HG02610 (cell line): ENCODE results near the gene TCHH.
"Not testable (repeated sequence)": the region's sequence is repeated elsewhere in the genome, so short reads cannot be mapped to it uniquely, and the experiment has no call there.

Source experiments
- ATAC-seq: cut with Tn5 transposase; IDR thresholded peaks from one replicate; pipeline ENCODE4 v1.9.1; 2021; ENCODE audit warnings: mild to moderate bottlenecking, moderate library complexity; ENCODE audit not compliant: unreplicated experiment

TCHH gene

DNA sequence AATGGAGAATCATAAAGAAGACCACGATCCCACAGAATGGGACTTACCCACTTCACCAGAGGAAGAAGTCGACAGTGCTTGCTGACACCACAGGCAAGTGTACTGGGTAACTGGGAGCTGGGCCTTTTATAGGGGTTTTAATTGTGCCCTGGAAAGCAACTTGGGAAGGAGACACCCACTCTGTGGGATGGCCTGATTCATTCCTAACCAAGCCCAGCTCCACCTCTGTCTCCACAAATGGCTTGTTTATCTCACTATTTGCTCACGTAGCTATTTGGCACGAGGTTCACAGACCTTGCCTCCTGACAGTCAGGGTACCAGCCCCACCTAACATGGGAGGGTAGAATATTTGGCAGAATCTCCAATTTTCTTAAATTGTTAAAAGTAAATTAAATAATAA is at the start of gene TCHH:
TSS of gene TCHH (minus strand) at position 101 of the 400 bp plus-strand sequence. CDS start 1,364 bp downstream, outside the sequence.
- no peak for ATAC-seq

DNA sequence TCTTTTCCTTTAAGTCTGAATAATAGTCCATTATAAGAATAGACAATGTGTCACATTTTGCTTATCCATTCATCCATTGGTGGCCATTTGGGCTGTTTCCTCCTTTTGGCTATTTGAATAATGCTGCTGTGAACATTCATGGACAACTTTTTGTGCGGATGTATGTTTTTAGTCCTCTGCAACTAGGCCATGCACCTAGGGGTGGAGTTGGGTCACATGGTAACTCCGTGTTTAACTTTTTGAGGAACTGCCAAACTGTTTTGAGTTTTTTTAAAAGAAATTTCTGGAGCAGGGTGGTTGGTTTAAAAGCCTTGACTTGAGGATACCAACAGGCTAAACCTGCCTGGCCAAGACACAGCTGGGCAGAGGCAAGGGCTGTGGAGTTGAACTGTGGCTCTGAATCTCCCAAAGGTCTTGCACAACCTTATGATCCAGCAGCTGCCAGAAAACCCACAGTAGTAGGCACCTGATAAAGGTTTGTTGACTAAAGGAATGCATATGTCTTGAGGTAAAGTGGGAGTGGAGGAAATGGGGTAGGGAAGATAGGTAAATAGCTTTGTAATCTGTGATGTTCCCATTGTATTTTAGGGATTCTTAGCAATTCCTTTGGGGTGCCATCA is 49.4 kb upstream of the TCHH start:
- ATAC-seq: no peak

DNA sequence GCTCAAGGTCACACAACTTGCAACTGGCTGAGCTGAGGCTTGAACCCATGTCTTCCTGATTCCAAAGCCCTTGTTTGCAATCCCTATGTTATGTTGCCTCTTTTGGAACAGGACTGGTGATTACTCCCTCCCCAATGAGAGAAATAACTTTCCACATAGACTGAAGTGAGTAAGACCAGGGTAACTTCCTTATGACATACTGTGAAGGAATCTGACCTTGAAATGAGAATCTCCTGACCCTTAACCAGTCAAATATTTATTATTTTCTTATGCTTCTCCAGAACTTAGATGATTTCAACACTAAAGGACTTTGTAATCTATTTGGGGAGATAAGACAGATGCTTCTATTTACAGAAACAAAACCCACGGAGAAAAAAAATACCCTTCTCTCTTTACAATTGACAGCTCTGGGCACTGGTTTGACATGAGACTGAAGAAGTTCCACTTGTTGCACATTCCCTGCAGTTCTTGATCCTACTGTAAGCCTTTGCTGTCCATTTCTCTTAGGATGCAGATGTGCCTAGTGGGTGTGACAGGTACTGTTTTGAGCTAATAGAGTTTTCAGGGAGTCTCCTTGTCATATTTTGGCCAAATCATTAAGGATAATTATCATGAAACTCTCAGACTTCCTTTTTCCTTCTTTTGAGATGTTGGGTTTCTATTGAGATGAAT is 47.7 kb upstream of the TCHH start:
- no peak for ATAC-seq

- ATAC-seq: no peak
These were observed 45.3 kb upstream of the TCHH start for GRCh38 chr1:152160576-152160975.

DNA sequence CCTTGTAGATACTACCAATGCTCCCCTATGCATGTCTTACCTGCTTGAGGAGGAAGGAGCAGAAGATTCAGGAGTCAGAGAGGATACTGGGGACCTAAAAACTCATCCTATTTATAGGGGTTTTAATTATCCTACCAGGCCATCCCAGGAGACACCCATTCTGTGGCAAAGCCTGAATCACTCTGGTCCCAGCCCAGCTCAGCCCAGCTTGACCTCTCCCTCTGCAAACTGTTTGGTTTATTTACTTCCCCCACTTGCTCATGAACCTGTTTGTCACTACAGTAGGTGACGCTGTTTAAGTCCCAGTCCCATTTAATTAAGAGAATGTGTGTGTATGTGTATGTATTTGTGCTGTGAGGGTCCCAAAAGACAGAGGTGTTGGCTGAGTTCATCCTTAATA is 43.9 kb upstream of the TCHH start, which contains the start of gene RPTN:
TSS of gene RPTN (minus strand) at position 85 of the 400 bp plus-strand sequence. CDS start 1,339 bp downstream, outside the sequence.
- ATAC-seq: no peak

DNA sequence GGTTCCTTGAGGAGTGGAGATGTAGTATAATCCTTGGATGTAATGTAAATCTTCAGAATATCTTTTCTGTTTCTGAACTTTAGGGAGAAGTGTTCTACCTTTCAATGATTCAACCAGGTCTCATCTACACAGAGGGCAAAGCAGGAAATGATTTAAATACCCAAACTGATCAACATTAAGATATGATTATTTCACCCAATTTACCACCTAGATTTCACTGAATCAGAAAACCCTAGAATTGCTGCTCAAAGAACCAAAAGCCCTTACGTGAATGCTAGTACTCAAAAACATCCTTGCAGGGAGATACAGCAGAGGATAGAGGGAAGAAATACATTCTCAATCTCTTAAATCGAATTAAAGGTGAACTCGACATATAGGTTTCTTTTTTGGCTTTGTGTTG is 38.8 kb upstream of the TCHH start:
- no peak for ATAC-seq

DNA sequence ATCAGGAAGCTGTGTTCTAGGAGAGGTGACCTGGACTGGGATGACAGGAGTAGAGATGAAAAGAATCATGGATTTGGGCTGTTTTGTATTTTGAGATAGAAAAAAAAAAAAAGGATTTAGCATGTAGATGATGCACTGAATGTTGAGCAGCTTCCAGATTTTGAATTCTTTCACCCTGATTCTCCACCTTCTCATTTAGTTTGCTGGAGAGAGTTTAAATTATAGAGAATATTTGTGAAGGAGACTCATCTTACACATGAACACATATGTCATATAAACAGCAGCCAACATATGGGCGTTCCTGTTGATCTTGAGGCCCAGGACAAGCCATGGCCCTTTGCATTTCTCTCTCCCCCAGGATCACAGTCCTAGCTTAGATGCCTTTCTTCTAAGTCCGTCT is 36.4 kb upstream of the TCHH start:
- ATAC-seq: no peak

- ATAC-seq: no peak
These were observed 33.7 kb upstream of the TCHH start for GRCh38 chr1:152148981-152149380.

DNA sequence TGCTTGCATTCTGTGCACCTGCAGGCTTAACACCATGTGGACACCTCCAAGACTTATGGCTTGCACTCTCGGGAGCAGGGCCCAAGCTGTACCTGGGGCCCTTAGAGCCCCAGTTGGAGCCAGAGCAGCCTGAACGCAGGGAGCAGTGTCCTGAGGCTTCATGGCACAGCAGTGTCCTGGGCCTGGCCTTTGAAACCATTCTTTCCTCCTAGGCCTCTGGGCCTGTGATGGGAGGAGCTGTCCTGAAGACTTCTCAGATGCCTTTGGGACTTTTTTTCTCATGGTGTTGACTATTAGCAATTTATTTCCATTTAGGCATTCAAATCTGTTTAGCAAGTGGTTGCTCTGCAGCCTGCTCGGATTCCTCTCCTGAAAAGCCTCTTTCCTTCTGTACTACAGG is 32.8 kb upstream of the TCHH start:
- no peak for ATAC-seq

DNA sequence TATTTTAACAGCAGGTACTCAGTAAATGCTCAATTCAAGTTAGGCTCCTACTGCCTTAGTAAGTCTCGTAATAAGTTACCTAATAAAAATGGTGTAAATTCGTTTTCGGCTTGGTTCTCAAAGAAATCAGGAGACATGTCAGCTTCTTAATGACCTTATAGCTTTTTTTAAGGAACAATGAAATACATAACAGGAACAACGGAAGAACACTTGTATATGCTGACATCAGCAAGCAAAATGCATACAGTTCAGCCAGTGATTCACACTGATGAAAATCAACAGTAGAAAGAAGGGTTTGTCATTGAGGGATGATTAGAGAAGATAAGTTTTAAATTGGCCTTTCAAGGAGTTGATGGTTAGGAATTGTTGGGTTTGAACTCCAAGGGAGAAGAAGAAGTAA is 30.5 kb upstream of the TCHH start:
- no peak for ATAC-seq

DNA sequence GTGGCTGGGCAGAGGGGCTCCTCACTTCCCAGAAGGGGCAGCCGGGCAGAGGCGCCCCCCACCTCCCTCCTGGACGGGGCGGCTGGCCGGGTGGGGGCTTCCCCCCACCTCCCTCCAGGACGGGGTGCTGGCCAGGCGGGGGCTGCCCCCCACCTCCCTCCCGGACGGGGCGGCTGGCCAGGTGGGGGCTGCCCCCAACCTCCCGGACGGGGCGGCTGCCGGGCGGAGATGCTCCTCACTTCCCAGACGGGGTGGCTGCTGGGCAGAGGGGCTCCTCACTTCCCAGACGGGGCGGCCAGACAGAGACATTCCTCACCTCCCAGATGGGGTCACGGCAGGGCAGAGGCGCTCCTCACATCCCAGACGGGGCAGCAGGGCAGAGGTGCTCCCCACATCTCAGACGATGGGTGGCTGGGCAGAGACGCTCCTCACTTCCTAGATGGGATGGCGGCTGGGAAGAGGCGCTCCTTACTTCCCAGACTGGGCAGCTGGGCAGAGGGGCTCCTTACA is 29.5 kb upstream of the TCHH start:
- ATAC-seq: not testable (repeated sequence)

GRCh38 chr1:152143150-152143887 is 28.1 kb upstream of the TCHH start:
- peak; percentile 64 for ATAC-seq

GRCh38 chr1:152141971-152142584 is 26.8 kb upstream of the TCHH start:
- ATAC-seq: no peak

DNA sequence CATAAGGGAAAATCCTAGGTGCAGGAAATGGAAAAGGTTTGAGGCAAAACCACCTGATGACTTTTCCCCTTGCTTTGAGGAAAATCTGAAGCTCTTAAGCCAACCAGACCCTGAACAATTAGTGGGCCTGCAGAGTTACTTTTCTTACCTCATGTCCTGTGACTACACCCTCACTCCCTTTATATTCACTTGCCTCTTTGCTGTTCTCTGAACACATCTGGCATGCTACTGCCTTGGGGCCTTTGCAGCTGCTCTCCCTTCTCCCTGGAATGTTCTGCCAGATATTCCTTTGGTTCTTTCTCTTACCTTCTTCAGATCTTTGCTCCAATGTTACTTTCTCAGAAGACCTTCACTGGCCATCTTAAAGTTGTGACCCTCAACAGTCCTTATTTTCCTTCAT is 22.0 kb upstream of the TCHH start:
- ATAC-seq: no peak

GRCh38 chr1:152130186-152130585 is 14.9 kb upstream of the TCHH start:
- ATAC-seq: no peak

DNA sequence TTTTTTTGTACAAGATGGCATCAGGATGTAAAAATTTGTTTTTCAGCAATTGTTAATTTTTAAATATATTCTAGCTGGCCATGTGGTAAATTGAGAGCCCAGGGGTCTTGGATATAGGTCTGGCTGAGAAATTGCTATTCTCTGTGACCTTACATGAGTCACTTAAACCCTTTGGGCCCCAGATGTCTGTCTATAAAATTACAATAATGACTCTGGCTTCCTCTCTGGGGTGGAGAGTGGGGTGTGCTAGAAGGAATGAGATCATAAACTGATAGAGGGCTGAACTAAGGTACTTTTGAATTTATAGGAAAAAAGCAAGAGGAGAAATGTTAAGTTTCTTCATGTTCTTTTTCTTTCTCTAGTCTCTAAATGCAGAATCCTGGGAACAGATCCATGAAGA is 12.4 kb upstream of the TCHH start:
- ATAC-seq: no peak

GRCh38 chr1:152125834-152126443 is 10.7 kb upstream of the TCHH start:
- ATAC-seq: no peak

GRCh38 chr1:152118915-152119314 is 3.7 kb upstream of the TCHH start:
- ATAC-seq: no peak

DNA sequence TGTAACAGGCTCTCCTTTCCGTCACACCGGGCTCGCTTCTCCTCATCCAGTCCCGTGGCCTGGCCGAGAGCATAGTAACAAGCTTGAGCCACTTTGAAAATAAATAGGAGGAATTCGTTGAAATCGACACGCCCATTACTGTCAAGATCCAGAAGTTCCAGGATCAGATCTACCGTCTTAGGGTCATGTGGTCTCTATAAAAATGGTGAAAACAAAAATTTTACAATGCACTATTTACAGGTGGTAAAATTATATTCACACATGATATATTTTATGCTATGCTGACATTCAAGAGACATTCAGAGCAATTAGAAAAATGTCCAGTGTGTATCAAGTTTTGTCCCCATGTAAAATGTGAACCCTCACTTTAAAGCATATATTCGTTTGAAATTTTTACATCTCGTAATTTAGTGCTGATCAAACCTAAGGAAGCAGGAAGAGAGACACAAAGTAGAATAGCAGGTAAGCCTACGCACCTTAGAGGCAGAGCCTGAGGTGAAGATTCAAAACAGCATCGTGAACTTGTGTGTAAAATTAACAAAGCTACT is 2.3 kb downstream of the TCHH start:
- ATAC-seq: no peak

GRCh38 chr1:152112101-152112884 is 3.0 kb downstream of the TCHH start:
- ATAC-seq: no peak
